GM12891 (cell line): ENCODE measurements around the gene SAP30BP.

Experiments used
- POLR2A ChIP-seq: IDR thresholded peaks from 2 replicates; pipeline ENCODE4 v1.6.1; 2011; ENCODE audit warnings: low read depth, low read length, control low read depth
- POLR2AphosphoS5 ChIP-seq: IDR thresholded peaks from 2 replicates; pipeline ENCODE4 v1.6.1; 2011; ENCODE audit warnings: low read depth, low read length, control low read depth
- POU2F2 ChIP-seq: IDR thresholded peaks from 2 replicates; pipeline ENCODE4 v1.6.1; 2011; ENCODE audit warnings: low read depth, mild to moderate bottlenecking, control low read depth, low read length, moderate library complexity
- SPI1 ChIP-seq: IDR thresholded peaks from 2 replicates; pipeline ENCODE4 v1.6.1; 2011; ENCODE audit warnings: low read depth, low read length, control low read depth
- TAF1 ChIP-seq: IDR thresholded peaks from 2 replicates; pipeline ENCODE4 v1.6.1; 2011; ENCODE audit warnings: low read depth, low read length, control low read depth

- TF ChIP-seq POLR2A (no peak), TAF1 (no peak), SPI1 (no peak), POLR2AphosphoS5 (no peak), POU2F2 (no peak)
These were observed 40.6 kb upstream of the SAP30BP start for GRCh38 chr17:75626496-75627038.
